ENCODE measurements around the gene B3GAT2.

B3GAT2 gene

DNA sequence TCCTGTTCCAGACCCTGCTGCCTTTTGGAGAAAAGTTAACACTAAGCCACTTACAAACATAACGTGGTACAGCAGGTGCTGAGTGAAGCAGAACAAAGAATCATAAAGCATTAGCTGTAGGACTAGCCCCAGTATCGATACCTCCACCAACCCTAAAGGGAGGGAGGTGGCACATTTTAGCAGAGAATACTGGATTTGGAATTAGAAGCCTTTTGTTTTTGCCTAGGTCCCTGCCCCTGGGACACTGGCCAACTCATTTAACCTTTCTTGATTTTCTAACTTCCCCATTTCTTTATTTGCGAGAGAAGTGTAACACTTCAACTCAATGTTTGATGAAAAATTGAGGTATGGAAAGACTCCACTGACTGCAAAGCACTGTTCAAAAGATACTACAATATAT is 93.5 kb downstream of the B3GAT2 start:
- TF ChIP-seq, protein P1, sequence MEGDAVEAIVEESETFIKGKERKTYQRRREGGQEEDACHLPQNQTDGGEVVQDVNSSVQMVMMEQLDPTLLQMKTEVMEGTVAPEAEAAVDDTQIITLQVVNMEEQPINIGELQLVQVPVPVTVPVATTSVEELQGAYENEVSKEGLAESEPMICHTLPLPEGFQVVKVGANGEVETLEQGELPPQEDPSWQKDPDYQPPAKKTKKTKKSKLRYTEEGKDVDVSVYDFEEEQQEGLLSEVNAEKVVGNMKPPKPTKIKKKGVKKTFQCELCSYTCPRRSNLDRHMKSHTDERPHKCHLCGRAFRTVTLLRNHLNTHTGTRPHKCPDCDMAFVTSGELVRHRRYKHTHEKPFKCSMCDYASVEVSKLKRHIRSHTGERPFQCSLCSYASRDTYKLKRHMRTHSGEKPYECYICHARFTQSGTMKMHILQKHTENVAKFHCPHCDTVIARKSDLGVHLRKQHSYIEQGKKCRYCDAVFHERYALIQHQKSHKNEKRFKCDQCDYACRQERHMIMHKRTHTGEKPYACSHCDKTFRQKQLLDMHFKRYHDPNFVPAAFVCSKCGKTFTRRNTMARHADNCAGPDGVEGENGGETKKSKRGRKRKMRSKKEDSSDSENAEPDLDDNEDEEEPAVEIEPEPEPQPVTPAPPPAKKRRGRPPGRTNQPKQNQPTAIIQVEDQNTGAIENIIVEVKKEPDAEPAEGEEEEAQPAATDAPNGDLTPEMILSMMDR (IDR thresholded peaks at IDR 0.05; ENCODE audit: borderline replicate concordance, control extremely low read depth, extremely low read depth, insufficient read depth, missing control alignments) = no peak
- DNase-seq (ENCODE audit: low spot score) = no peak
- in situ Hi-C loops (cut with MboI; ENCODE audit: low sequenced_read_pairs, unreplicated experiment) = loop anchor here (10.0 kb wide), 1 partner anchor 139 kb away; no protein-coding TSS in a partner anchor

DNA sequence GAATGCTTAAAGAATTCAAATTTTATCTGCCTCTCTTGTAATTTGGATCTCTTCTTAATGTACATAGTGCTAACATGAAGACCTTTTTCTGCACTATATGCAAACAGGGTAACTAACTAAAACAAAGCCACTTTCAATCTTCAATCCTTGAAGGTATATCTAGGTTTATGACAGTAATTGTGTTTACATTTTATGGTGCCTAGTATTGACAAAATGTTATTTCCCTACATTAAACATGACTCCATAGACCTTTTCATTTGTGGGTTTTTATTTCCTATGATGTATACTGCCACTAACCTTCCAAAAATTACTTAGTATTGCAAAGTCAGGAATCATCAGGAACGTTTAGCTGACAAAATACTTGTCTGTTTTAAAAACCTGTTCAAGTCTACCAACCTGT is 95.9 kb downstream of the B3GAT2 start:
- in situ Hi-C loops (cut with MboI; ENCODE audit: low sequenced_read_pairs, unreplicated experiment) = loop anchor here (10.0 kb wide), 1 partner anchor 136 kb away; no protein-coding TSS in a partner anchor
- TF ChIP-seq, protein P1 (IDR thresholded peaks at IDR 0.05; ENCODE audit: borderline replicate concordance, control extremely low read depth, extremely low read depth, insufficient read depth, missing control alignments) = no peak
- DNase-seq (ENCODE audit: low spot score) = no peak

DNA sequence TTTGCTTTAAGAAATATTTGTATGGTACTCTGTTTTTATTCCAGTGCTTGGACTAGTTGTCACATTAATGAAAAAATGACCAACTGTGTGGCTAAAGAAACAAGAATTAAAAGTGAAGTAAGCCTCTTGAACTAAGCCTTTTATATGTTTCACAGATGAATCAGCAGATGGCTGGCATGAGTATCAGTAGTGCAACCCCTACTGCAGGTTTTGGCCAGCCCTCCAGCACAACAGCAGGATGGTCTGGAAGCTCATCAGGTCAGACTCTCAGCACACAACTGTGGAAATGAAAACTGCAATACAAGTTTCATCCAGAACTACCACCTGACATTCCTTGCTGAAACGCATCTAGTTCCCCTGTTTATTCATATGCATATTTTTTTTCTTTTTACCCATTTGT is 96.8 kb downstream of the B3GAT2 start:
- TF ChIP-seq, protein P1 (IDR thresholded peaks at IDR 0.05; ENCODE audit: borderline replicate concordance, control extremely low read depth, extremely low read depth, insufficient read depth, missing control alignments) = no peak
- in situ Hi-C loops (cut with MboI; ENCODE audit: low sequenced_read_pairs, unreplicated experiment) = loop anchor here (10.0 kb wide), 1 partner anchor 135 kb away; no protein-coding TSS in a partner anchor
- DNase-seq (ENCODE audit: low spot score) = no peak

DNA sequence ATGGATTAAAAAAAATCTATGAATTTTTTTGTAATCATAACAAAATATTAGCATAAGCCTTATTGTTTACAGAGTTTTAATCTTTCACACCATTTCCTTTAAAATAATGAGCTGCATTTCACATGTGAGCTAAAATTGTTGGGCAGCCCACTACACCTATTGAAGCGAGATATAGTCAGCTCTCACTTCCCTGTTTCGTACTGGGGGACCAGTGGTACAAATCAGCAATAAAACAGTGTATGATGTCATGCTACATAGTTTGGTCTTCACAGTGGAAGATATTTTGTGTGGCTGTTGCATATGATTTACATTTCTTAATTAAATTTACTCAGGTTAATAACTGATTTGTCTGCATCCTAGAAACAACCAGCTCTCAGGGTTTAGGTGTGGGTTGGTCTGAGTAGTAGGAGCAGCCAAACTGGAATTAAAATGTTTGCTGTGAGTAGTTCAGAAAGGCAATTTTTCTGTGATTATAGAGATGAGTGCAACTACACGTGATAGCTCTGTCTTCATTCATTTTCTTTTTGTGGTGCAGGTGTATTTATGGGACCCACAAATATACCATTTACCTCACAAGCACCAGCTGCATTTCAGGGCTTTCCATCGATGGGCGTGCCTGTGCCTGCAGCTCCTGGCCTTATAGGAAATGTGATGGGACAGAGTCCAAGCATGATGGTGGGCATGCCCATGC is 99.3 kb downstream of the B3GAT2 start:
- TF ChIP-seq, protein P1 (IDR thresholded peaks at IDR 0.05; ENCODE audit: borderline replicate concordance, control extremely low read depth, extremely low read depth, insufficient read depth, missing control alignments) = no peak
- in situ Hi-C loops (cut with MboI; ENCODE audit: low sequenced_read_pairs, unreplicated experiment) = no loop called here
- DNase-seq (ENCODE audit: low spot score) = peak; percentile 56

DNA sequence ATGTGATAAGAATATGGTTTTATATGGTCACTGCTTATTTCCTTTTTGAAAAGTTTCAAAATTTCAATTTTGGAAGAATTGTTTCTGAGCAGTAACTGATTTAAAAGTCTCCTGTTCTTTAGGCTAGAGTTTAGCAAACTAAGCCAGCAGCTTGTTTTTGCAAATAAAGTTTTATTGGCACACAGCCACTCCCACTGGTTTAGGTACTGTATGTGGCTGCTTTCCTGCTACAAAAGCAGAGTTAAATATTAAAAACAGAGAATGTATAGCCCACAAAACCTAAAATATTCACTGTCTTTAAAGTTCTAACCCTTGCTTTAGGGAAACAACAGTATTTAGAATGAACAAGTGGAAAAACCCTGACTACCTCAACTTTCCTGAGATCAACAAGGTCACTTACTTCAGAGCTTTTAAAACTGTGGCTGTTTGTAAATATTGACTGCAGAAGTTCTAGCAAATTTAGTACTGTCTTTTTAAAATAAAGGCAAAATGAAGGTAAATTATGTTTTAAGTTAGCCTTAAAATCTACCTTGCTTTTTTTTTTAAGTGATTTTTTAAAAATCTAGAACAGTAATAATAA is 104.1 kb downstream of the B3GAT2 start:
- TF ChIP-seq, protein P1 (IDR thresholded peaks at IDR 0.05; ENCODE audit: borderline replicate concordance, control extremely low read depth, extremely low read depth, insufficient read depth, missing control alignments) = no peak
- no peak for DNase-seq (ENCODE audit: low spot score)
- in situ Hi-C loops (cut with MboI; ENCODE audit: low sequenced_read_pairs, unreplicated experiment) = no loop called here

DNA sequence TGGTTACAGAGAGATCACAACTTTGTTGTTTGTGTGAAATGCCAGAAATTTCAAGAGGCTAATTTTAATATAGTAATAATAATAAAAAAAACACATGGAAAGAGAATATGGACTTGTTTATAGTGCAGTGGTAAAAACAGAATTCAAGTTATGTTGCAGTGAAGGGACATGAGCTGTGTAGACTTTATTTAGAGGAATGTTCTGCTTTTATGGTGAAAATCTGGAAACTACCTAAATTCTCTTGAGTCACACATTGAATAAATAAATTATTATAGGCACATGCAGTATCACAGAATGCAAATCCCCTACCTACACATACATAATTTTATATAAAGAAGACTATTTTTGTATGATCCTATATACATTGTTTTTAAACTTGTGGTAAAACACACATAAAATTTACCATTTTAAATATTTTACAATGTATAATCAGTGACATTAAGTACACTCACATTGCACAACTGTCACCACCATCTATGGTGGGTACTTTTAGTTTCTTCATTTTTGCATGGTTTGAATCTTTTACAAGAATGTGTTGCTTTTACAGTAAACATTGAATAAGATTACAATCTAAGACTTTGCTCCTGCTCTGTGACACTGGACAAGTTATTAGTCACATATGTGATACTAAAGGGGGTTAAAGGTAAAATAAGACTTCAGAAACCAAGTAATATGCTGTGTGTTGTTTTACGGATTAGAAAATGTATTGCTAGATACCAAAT is 107.4 kb downstream of the B3GAT2 start:
- no peak for DNase-seq (ENCODE audit: low spot score)
- TF ChIP-seq, protein P1 (IDR thresholded peaks at IDR 0.05; ENCODE audit: borderline replicate concordance, control extremely low read depth, extremely low read depth, insufficient read depth, missing control alignments) = no peak
- in situ Hi-C loops (cut with MboI; ENCODE audit: low sequenced_read_pairs, unreplicated experiment) = no loop called here

Measured in GM13976 (cell line).